ENCODE data around the gene CPTP.

CPTP gene

DNA sequence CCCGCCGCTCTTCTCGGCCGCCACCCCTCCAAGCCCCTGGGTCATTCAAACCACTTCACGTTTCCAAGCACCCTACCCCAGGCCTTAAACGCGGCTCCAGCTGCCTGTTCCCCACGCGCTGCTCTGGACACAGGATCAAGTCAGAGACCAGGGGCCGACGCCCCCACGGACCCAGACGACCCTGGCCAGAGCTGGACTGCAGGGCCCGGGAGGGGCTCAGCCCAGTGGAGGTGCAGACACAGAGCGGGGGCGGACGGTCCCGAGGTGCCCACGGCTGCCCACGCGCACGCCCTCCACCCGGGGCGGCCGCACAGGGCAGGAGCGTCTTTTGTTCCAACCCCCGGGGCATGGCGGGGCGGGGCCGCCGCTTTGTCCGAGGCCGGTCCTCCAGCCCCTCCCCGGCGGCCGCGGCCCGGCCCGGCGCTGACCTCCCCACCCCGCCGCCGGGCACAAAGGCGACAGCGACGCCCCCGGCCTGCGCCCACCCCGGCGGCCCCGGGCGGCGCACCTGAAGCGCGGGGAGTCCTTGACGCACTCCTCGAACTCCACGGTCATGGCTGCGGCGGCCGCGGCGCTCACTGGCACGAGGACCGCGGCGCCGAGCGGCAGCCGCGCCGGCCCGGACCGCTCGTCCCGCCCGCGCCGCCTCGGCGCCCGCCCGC is 17.2 kb upstream of the CPTP start:
- peak overlapping the region; percentile 69 for H3K4me3 ChIP-seq (ENCODE audit: low read depth, low read length)
- no peak for DNase-seq (ENCODE audit: low read depth, low spot score)
- in situ Hi-C loops (cut with HindIII; ENCODE audit: low sequenced_read_pairs), result no loop called here
- TF ChIP-seq, protein P1, sequence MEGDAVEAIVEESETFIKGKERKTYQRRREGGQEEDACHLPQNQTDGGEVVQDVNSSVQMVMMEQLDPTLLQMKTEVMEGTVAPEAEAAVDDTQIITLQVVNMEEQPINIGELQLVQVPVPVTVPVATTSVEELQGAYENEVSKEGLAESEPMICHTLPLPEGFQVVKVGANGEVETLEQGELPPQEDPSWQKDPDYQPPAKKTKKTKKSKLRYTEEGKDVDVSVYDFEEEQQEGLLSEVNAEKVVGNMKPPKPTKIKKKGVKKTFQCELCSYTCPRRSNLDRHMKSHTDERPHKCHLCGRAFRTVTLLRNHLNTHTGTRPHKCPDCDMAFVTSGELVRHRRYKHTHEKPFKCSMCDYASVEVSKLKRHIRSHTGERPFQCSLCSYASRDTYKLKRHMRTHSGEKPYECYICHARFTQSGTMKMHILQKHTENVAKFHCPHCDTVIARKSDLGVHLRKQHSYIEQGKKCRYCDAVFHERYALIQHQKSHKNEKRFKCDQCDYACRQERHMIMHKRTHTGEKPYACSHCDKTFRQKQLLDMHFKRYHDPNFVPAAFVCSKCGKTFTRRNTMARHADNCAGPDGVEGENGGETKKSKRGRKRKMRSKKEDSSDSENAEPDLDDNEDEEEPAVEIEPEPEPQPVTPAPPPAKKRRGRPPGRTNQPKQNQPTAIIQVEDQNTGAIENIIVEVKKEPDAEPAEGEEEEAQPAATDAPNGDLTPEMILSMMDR (IDR thresholded peaks at IDR 0.05; ENCODE audit: low read depth, low read length), result no peak

DNA sequence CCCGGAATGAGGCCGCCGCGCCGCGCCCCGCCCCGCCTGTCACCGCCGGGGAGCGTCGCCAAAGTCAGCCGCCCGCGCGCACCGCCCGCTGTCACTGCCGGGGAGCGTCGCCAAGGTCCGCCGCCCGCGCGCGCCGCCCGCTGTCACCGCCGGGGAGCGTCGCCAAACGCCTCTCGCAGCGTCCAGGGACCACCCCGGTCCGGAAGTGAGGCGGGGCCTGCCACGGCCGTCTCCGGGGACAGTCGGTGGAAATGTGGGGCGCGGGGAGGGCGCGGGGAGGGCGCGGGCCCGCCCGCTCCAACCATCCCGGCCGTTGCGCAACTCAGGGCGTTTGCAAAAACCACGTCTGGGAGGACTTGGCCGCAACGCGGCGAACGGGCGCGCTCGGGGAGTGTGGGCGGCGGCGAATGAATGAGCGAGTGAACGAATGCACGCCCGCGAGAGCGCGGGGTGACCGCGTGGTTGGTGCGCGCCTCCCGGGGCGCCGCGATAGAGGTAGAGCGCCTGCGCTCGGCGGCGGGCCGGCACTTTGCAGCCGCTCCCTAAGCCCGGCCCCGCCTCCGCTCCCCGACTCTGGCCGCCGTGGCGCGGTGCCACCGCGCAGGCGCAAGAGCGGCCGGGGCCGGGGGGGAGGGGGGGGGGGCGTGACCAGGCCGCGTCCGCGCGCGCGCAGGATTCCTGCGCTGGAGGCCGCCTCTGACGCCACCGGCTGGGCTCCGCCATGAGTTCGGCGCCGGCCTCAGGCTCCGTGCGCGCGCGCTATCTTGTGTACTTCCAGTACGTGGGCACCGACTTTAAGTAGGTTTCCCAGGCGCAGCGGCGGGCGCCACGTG is 16.5 kb upstream of the CPTP start, which contains the start of the genes ACAP3 and PUSL1:
Gene ACAP3, minus strand, starts transcription at position 8 of the 833 bp plus-strand sequence. CDS start 115 bp downstream, outside the sequence.
Gene PUSL1, plus strand, starts transcription at position 675 of the 833 bp plus-strand sequence. Its CDS starts 47 bp downstream, at position 722.
- DNase-seq (ENCODE audit: low read depth, low spot score), result peak; percentile 95
- TF ChIP-seq, protein P1 (IDR thresholded peaks at IDR 0.05; ENCODE audit: low read depth, low read length), result no peak
- in situ Hi-C loops (cut with HindIII; ENCODE audit: low sequenced_read_pairs), result no loop called here
- H3K4me3 ChIP-seq (ENCODE audit: low read depth, low read length), result peak within 1 kb of the TSS; percentile 69

DNA sequence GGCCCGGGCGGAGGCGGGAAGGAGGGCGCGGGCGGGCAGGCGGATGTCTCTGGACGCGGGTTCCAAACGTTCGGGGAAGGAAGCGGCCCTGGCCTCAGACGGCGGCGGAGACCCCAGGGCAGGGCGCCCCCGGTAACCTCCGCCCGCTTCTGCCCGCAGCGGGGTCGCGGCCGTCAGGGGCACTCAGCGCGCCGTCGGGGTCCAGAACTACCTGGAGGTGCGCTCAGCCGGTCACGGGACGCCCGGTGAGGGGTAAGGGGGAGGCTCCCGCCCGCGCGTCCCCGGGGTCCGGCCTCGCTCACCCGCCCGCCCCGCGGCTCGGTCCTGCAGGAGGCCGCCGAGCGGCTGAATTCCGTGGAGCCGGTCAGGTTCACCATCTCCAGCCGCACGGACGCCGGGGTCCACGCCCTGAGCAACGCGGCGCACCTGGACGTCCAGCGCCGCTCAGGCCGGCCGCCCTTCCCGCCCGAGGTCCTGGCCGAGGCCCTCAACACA is 15.8 kb upstream of the CPTP start:
- DNase-seq (ENCODE audit: low read depth, low spot score), result no peak
- TF ChIP-seq, protein P1 (IDR thresholded peaks at IDR 0.05; ENCODE audit: low read depth, low read length), result no peak
- peak overlapping the region; percentile 53 for H3K4me3 ChIP-seq (ENCODE audit: low read depth, low read length)
- in situ Hi-C loops (cut with HindIII; ENCODE audit: low sequenced_read_pairs), result no loop called here

DNA sequence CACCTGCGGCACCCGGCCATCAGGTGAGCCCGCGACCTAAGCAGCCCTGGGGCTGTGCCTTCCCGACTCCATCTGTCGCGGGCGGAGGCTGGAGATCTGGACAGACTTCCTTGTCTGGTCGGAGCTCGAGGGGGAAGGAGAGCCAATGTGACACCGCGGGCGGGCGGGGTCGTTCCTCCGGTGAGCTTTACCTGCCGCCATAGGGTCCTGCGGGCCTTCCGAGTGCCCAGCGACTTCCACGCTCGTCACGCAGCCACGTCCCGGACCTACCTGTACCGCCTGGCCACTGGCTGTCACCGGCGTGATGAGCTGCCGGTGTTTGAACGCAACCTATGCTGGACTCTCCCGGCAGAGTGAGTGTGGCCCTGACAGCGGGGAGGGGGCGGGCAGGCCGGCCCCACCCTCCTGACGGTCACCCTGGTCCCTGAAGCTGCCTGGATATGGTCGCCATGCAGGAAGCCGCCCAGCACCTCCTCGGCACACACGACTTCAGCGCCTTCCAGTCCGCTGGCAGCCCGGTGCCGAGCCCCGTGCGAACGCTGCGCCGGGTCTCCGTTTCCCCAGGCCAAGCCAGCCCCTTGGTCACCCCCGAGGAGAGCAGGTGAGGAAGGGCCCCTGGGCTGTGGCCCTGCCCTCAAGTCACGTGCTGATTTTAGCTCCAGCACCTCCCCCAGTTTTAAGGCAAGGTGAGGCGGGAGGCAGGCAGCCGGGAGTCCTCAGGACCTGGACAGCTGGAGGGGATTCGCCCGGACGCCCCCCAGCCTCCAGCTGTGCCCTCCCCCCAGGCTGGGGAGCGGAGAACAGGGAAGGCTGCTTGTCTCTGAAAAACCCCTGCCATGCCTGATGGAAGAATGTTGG is 15.1 kb upstream of the CPTP start:
- TF ChIP-seq, protein P1 (IDR thresholded peaks at IDR 0.05; ENCODE audit: low read depth, low read length), result no peak
- peak overlapping the region; percentile 53 for H3K4me3 ChIP-seq (ENCODE audit: low read depth, low read length)
- in situ Hi-C loops (cut with HindIII; ENCODE audit: low sequenced_read_pairs), result no loop called here
- DNase-seq (ENCODE audit: low read depth, low spot score), result no peak

DNA sequence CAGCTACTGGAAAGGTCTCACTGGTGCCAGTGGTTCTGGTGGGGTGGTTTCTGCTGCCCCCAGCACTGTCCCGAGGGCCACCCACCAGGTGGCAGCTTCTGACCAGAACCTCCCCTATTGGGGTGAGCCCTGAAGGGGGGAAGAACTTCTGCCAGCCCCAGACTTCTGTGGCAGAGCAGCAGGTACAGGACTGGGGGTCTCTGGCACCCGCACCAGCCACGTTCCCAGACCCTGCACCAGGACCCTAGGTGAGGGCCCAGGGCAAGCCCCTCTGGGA is 14.6 kb upstream of the CPTP start:
- TF ChIP-seq, protein P1 (IDR thresholded peaks at IDR 0.05; ENCODE audit: low read depth, low read length), result no peak
- in situ Hi-C loops (cut with HindIII; ENCODE audit: low sequenced_read_pairs), result no loop called here
- no peak for DNase-seq (ENCODE audit: low read depth, low spot score)
- no peak overlapping the region for H3K4me3 ChIP-seq (ENCODE audit: low read depth, low read length)

DNA sequence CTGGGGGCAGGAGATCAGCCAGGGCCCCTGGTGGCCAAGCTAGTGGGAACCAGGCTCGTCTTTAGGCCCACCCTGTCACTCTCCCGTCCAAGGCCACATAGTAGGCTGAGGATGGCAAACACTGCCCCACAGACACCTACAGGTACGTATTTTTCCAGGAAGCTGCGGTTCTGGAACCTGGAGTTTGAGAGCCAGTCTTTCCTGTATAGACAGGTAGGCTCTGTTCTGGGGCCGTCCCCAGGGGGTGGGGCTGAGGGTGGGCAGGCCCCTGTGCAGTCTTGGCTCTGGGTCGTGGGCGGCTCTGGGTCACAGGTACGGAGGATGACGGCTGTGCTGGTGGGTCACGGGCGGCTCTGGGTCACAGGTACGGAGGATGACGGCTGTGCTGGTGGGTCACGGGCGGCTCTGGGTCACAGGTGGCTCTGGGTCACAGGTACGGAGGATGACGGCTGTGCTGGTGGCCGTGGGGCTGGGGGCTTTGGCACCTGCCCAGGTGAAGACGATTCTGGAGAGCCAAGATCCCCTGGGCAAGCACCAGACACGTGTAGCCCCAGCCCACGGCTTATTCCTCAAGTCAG is 14.0 kb upstream of the CPTP start:
- TF ChIP-seq, protein P1 (IDR thresholded peaks at IDR 0.05; ENCODE audit: low read depth, low read length), result no peak
- in situ Hi-C loops (cut with HindIII; ENCODE audit: low sequenced_read_pairs), result no loop called here
- H3K4me3 ChIP-seq (ENCODE audit: low read depth, low read length), result no peak overlapping the region
- DNase-seq (ENCODE audit: low read depth, low spot score), result no peak
